SH-SY5Y (cell line): ENCODE data around the gene MBD3L2B.

Source experiments
- GATA2 ChIP-seq: IDR thresholded peaks from 2 replicates; pipeline ENCODE4 v1.6.1; 2011; ENCODE audit warnings: mild to moderate bottlenecking, low read depth, low read length
- GATA3 ChIP-seq: IDR thresholded peaks from 2 replicates; pipeline ENCODE4 v1.6.1; 2011; ENCODE audit warnings: low read depth, mild to moderate bottlenecking, low read length, moderate library complexity

DNA sequence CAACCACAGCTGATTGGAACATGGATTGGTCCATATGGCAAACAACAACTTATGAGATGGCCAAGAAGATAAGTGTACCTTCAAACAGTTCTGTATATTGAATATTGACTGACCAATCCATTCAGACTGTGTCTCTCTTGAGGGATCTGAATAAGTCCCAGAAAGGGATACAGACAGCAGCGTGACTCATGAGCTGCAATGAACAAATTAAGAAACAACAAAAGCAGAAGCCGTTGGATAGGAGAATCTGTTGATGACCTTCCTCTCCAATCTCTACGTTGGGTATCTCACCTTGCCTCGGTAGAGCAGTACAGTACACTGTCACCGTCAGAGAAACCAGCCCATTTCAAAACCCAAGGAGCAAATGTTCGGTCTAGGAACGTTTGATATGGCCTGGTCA lies 21.3 kb downstream of the MBD3L2B start:
- TF ChIP-seq GATA2, result no peak
- TF ChIP-seq GATA3, result no peak
